LNCAP (cell line): ENCODE data around the gene SIGLEC7.

ENCODE experiments used
- TF ChIP-seq, protein P1 (sequence below): fragments of 450-650 bp; IDR thresholded peaks from 2 replicates; pipeline ENCODE4 v1.5.1; 2017; ENCODE audit warnings: mild to moderate bottlenecking

SIGLEC7 gene

GRCh38 chr19:51181377-51181912 lies 39.3 kb downstream of the SIGLEC7 start:
- TF ChIP-seq, protein P1, sequence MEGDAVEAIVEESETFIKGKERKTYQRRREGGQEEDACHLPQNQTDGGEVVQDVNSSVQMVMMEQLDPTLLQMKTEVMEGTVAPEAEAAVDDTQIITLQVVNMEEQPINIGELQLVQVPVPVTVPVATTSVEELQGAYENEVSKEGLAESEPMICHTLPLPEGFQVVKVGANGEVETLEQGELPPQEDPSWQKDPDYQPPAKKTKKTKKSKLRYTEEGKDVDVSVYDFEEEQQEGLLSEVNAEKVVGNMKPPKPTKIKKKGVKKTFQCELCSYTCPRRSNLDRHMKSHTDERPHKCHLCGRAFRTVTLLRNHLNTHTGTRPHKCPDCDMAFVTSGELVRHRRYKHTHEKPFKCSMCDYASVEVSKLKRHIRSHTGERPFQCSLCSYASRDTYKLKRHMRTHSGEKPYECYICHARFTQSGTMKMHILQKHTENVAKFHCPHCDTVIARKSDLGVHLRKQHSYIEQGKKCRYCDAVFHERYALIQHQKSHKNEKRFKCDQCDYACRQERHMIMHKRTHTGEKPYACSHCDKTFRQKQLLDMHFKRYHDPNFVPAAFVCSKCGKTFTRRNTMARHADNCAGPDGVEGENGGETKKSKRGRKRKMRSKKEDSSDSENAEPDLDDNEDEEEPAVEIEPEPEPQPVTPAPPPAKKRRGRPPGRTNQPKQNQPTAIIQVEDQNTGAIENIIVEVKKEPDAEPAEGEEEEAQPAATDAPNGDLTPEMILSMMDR, result no peak

GRCh38 chr19:51181913-51182419 lies 39.9 kb downstream of the SIGLEC7 start:
- TF ChIP-seq, protein P1, result no peak

DNA sequence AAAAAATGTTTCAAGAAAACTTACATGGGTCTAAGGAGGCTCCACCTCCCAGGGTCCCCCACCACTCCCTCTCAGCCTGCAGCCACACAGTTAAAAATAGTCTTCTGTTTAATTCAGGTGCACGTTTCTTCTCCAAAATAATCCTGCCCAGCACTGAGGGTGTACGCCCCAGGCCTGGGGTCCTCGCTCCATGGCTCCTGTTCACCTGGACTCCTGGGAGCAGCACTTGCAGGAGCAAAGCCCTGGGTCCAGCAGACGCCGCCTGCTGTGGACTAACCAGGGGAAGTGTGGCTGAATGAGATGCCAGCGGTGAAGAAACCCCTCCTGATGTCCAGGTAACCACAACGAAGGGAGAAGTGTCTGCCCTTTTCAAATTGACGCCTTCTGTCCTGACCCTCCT lies 41.5 kb downstream of the SIGLEC7 start:
- TF ChIP-seq, protein P1, result no peak

GRCh38 chr19:51185069-51185867 lies 43.2 kb downstream of the SIGLEC7 start:
- TF ChIP-seq, protein P1, result no peak

DNA sequence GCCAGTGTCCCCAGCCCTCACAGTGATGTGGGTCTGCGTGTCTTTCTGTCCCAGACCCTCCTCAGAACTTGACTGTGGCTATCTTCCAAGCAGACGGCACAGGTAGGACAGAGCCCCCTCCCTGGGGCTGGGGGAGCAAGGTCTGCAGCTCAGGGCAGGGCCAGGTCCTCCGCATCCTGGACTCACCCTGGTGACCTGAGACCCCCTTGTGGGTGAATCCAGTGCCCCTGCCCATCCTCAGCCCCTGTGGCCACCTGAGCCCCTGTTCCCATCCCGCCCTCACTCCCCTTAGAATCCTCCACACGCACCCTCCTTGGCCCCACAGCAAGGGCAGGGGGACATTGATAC lies 43.7 kb downstream of the SIGLEC7 start:
- TF ChIP-seq, protein P1, result no peak

DNA sequence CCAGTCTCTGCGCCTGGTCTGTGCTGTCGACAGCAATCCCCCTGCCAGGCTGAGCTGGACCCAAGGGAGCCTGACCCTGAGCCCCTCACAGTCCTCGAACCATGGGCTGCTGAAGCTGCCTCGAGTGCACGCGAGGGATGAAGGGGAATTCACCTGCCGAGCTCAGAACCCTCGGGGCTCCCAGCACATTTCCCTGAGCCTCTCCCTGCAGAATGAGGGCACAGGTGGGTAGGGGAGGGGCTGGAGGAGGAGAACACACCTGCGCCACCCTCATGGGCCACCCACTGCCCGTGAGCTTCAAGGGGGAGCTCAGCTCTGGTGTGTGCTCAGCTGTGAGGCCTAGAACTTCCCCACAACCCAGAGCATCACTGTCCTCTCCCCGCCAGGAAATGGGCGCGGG lies 44.2 kb downstream of the SIGLEC7 start:
- TF ChIP-seq, protein P1, result no peak

DNA sequence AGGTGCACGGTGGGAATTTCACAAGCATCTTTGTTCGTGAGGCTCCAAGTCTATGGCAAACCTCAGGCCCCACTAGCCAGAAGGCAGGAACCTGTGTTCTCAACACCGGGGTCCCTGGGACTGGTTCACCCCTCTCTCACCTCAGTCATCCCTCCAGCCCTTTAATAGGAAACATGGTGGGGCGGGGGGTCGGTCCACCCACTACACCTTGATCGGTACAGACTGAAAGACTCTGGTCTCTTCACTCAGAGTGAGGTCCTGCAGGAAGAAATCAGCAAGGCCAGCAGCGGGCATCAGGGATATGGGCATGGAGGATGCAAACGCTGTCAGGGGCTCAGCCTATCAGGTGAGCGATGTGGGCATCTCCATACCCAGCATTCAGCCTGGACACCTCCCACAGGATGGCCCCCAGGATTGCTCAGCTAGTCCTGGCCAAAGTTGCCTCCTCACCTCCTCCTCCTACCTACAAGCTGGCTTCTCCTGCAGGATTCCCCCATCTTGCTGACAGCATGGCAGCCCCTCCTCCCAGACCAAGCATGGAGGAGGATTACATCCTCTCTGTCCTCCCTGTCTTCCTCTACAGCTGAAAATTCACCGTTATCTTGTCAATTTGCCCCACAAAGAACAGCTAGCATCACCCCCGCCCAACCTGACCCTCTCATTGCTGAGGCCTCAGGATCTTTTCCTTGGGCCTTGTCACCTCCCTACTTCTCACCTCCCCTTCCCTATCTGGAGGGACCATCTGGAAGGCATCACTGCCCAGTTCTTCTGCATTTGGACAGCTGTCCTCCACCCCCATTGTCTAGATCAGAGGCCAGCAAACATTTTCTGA lies 45.5 kb downstream of the SIGLEC7 start:
- TF ChIP-seq, protein P1, result no peak
